22Rv1 (cell line): Measurements from ENCODE around the gene GPAM.

Source experiments
- ZFX ChIP-seq: fragments of 450-650 bp; IDR thresholded peaks from 2 replicates; pipeline ENCODE4 v1.6.1; 2017; ENCODE audit warnings: antibody characterized with exemption, borderline replicate concordance
- TF ChIP-seq, protein P1 (sequence below): fragments of 450-650 bp; IDR thresholded peaks from 2 replicates; pipeline ENCODE4 v1.5.1; 2017; ENCODE audit warnings: mild to moderate bottlenecking

DNA sequence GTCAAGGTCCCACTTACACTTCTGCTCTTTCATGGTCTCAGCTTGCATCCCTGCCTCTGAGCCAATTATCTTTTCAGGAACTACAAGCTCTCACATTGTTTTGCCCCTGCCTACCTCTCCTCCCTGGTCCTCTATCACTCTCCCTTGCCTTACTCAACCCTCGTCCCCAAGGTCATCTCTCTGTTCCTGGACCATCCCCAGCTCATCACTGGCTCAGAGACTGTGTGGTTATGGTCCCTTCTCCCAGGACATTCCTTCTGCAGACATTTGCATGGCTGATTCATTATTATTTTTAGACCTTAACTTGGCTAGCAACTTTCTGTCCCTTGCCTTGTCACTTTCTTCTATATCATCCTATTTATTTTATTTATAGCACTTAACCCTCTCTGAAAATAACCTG, 17.8 kb upstream of the GPAM start:
- TF ChIP-seq, protein P1, sequence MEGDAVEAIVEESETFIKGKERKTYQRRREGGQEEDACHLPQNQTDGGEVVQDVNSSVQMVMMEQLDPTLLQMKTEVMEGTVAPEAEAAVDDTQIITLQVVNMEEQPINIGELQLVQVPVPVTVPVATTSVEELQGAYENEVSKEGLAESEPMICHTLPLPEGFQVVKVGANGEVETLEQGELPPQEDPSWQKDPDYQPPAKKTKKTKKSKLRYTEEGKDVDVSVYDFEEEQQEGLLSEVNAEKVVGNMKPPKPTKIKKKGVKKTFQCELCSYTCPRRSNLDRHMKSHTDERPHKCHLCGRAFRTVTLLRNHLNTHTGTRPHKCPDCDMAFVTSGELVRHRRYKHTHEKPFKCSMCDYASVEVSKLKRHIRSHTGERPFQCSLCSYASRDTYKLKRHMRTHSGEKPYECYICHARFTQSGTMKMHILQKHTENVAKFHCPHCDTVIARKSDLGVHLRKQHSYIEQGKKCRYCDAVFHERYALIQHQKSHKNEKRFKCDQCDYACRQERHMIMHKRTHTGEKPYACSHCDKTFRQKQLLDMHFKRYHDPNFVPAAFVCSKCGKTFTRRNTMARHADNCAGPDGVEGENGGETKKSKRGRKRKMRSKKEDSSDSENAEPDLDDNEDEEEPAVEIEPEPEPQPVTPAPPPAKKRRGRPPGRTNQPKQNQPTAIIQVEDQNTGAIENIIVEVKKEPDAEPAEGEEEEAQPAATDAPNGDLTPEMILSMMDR: no peak
- no peak for TF ChIP-seq ZFX
